ENCODE data around the gene RFX8. TPM values are rescaled to one million over a fixed set of nuclear protein-coding genes. Genes with fewer than 3 reads are reported as not detected.

RFX8 gene
- total and polyA plus RNA-seq, 10 of the 15 experiments (the other 5 are each of a cell fraction or from before 2014, with no cell fraction given): 0.19 TPM; not detected in 9

- Histone ChIP-seq H3K27me3 (replicated peaks in 1 of 2; ENCODE audit: control insufficient read depth in 2 of 2, insufficient read depth in 2 of 2, low read length in 1 of 2) (peaks cover 0 to 14% of the 10 kb centered on the region in 2 experiments; a peak in 2 of 4 replicates), H3K27ac (ENCODE audit: control insufficient read depth, insufficient read depth) (no peak overlapping the region), H3K4me1 (ENCODE audit: control insufficient read depth, insufficient read depth, low read length) (no peaks in the 10 kb centered on the region), H3K79me2 (ENCODE audit: control insufficient read depth, insufficient read depth, low read length) (no peaks in the 10 kb centered on the region), H3K4me3 (no peak overlapping the region), H3K9ac (ENCODE audit: control insufficient read depth, insufficient read depth, low read length) (no peak overlapping the region), H4K20me1 (ENCODE audit: control insufficient read depth, insufficient read depth) (no peaks in the 10 kb centered on the region), H3K9me3 (replicated peaks; ENCODE audit: control insufficient read depth, insufficient read depth, low read length) (no peaks in the 10 kb centered on the region), H3K4me2 (ENCODE audit: control insufficient read depth, insufficient read depth) (no peak overlapping the region), H2AFZ (ENCODE audit: control insufficient read depth, low read depth, low read length) (no peak overlapping the region), H3K36me3 (ENCODE audit: control insufficient read depth in 2 of 2, insufficient read depth in 2 of 2, low read length in 1 of 2) (no peaks in the 10 kb centered on the region)
- FAIRE-seq (no peak), ATAC-seq (no peak), DNase-seq (ENCODE audit: low read depth, low spot score) (no peak)
- in situ Hi-C loops (cut with MboI) (no loop called here), intact Hi-C loops (cut with micrococcal nuclease; ENCODE audit: unreplicated experiment) (no loop called here)
- ChIA-PET POLR2A (no interaction called here), SMC1A (ENCODE audit: uncharacterized antibody, unreplicated experiment) (no interaction called here), RAD21 (ENCODE audit: unreplicated experiment) (no interaction called here), CTCF (interaction anchor here (0.6 to 1.6 kb wide), 3 partner anchors 49 to 186 kb away, joined by 3 to 6 read pairs (median 3); no protein-coding TSS in a partner anchor)
- 37% methylated on average over 11 of the region's 11 CpGs for WGBS (ENCODE audit: insufficient coverage, insufficient replicate concordance, low lambda C conversion rate, missing lambda C conversion rate)
- TF ChIP-seq IRF4 (IDR thresholded peaks at IDR 0.05; ENCODE audit: low read depth, low read length) (no peak), MEF2A (IDR thresholded peaks at IDR 0.05; ENCODE audit: insufficient read depth, low read depth, low read length) (no peak), NR2F1 (conservative IDR thresholded peaks at IDR 0.05) (no peak), CHD4 (IDR thresholded peaks at IDR 0.05) (no peak), ZNF207 (IDR thresholded peaks at IDR 0.05; ENCODE audit: borderline replicate concordance) (no peak), EED (IDR thresholded peaks at IDR 0.05; ENCODE audit: low read depth) (no peak), HSF1 (IDR thresholded peaks at IDR 0.05; ENCODE audit: low read depth, low read length) (no peak), GABPA (IDR thresholded peaks at IDR 0.05; ENCODE audit: low read depth) (no peak), TARDBP (IDR thresholded peaks at IDR 0.05; ENCODE audit: borderline replicate concordance) (no peak), BMI1 (IDR thresholded peaks at IDR 0.05; ENCODE audit: borderline replicate concordance) (no peak), SUPT20H (IDR thresholded peaks at IDR 0.05; ENCODE audit: borderline replicate concordance, control insufficient read depth, low read depth, low read length) (no peak), ESRRA (IDR thresholded peaks at IDR 0.05; ENCODE audit: low read length) (no peak)
- no TSS peak for BruUV-seq (replicated peaks)
Measured at GRCh38 chr2:101399021-101399799, 75.7 kb downstream of the RFX8 start.

Measured in GM12878 (cell line).